Measurements from ENCODE around the gene KCNT2.

DNA sequence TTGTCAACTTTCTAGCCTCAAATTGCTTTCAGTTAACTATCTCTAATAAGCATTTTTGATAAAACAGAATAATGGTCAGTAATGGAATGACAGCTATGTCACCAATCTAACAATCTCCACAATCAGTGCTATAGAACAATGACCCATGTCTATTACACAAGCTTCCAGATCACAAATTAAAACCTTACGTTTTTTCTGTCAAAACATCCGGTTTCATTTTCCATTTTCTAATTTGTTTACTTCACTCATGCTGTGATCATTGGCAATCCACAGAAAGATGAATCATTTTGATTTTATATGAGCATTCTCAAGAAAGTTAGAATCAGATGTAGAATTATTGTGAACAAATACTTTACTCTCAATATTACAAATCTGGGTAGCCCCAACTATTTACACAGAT is 80.3 kb downstream of the KCNT2 start:
- no peak for TF ChIP-seq CTCF (IDR thresholded peaks at IDR 0.05; ENCODE audit: poor library complexity, severe bottlenecking)
- no peak for TF ChIP-seq EP300 (conservative IDR thresholded peaks at IDR 0.05; ENCODE audit: poor library complexity, severe bottlenecking)
- no peak for TF ChIP-seq EZH2 (IDR thresholded peaks at IDR 0.05; ENCODE audit: borderline replicate concordance, insufficient read depth, low read length, poor library complexity, severe bottlenecking)
- no peak for TF ChIP-seq POLR2AphosphoS5 (IDR thresholded peaks at IDR 0.05)
- TF ChIP-seq TAF1 (IDR thresholded peaks at IDR 0.05; ENCODE audit: low read depth) = no peak
- TF ChIP-seq SMC3 (conservative IDR thresholded peaks at IDR 0.05; ENCODE audit: poor library complexity) = no peak
- no peak for TF ChIP-seq RAD21 (conservative IDR thresholded peaks at IDR 0.05)
- TF ChIP-seq REST (IDR thresholded peaks at IDR 0.05; ENCODE audit: borderline replicate concordance) = no peak
- no peak for TF ChIP-seq MXI1 (conservative IDR thresholded peaks at IDR 0.05; ENCODE audit: poor library complexity, severe bottlenecking)

Measured in neural cell (in vitro differentiated cells).